ENCODE results near the gene GPR157.
"Not testable (repeated sequence)": the region's sequence is repeated elsewhere in the genome, so short reads cannot be mapped to it uniquely, and the experiment has no call there.

Gene GPR157

DNA sequence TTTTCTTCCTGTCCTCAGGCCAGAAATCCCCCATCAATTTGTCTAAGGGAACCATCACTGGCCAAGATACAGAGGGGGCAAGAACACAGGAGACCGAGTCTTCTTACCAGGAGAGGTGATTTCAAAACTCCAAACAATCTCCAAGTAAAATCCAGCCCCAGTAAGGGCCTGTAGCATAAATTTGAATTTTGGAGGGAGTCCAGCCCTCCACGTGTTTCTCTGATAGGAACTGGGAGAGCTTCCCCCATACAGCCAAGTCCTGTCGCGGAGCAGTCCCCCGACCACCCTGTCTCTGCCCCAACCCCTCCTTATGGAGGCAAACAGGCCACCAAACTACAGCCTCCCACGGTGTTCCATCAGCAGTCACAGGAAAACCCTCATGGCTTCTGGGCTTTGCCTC, 32.4 kb upstream of the GPR157 start:
- Histone ChIP-seq H3K9me3 (ENCODE audit: control insufficient read depth, low read length) (no peaks in the 10 kb centered on the region), H3K4me3 (ENCODE audit: extremely low read depth, insufficient read depth, low read length, poor library complexity, severe bottlenecking) (no peak overlapping the region), H3K4me1 (ENCODE audit: control insufficient read depth, insufficient read depth, low read length, poor library complexity, severe bottlenecking) (peaks cover 37% of the 10 kb centered on the region), H3K36me3 (ENCODE audit: control insufficient read depth, insufficient read depth, low read length) (peaks cover 51% of the 10 kb centered on the region), H3K27ac (ENCODE audit: low read depth, low read length, severe bottlenecking) (no peak overlapping the region)
- 72 to 80% methylated on average over 2 to 4 of the region's 6 CpGs for WGBS, 2 experiments (ENCODE audit: insufficient coverage in 2 of 2)

- peaks cover 32% of the 10 kb centered on the region for H3K4me1 ChIP-seq (ENCODE audit: control insufficient read depth, insufficient read depth, low read length, poor library complexity, severe bottlenecking)
- WGBS, 2 experiments (ENCODE audit: insufficient coverage in 2 of 2): 93 to 100% methylated on average over 4 to 6 of the region's 7 CpGs
- no peak overlapping the region for H3K27ac ChIP-seq (ENCODE audit: low read depth, low read length, severe bottlenecking)
- H3K9me3 ChIP-seq (ENCODE audit: control insufficient read depth, low read length): no peaks in the 10 kb centered on the region
- peaks cover 50% of the 10 kb centered on the region for H3K36me3 ChIP-seq (ENCODE audit: control insufficient read depth, insufficient read depth, low read length)
- H3K4me3 ChIP-seq (ENCODE audit: extremely low read depth, insufficient read depth, low read length, poor library complexity, severe bottlenecking): no peak overlapping the region
Measured at GRCh38 chr1:9160079-9160717, 31.3 kb upstream of the GPR157 start.

GRCh38 chr1:9155879-9156278, 27.0 kb upstream of the GPR157 start:
- peaks cover 60% of the 10 kb centered on the region for H3K36me3 ChIP-seq (ENCODE audit: control insufficient read depth, insufficient read depth, low read length)
- WGBS, 2 experiments (ENCODE audit: insufficient coverage in 2 of 2): 63 to 100% methylated on average over 1 of the region's 1 CpG

GRCh38 chr1:9155405-9155804, 26.5 kb upstream of the GPR157 start:
- H3K9me3 ChIP-seq (ENCODE audit: control insufficient read depth, low read length); H3K27ac ChIP-seq (ENCODE audit: low read depth, low read length, severe bottlenecking); H3K4me3 ChIP-seq (ENCODE audit: extremely low read depth, insufficient read depth, low read length, poor library complexity, severe bottlenecking); H3K4me1 ChIP-seq (ENCODE audit: control insufficient read depth, insufficient read depth, low read length, poor library complexity, severe bottlenecking): not testable (repeated sequence)
- peaks cover 61% of the 10 kb centered on the region for H3K36me3 ChIP-seq (ENCODE audit: control insufficient read depth, insufficient read depth, low read length)

More at GRCh38 chr1:9155879-9156278, 27.0 kb upstream of the GPR157 start:
- Histone ChIP-seq H3K9me3 (ENCODE audit: control insufficient read depth, low read length) (no peaks in the 10 kb centered on the region), H3K4me1 (ENCODE audit: control insufficient read depth, insufficient read depth, low read length, poor library complexity, severe bottlenecking) (peaks cover 4% of the 10 kb centered on the region), H3K27ac (ENCODE audit: low read depth, low read length, severe bottlenecking) (no peak overlapping the region), H3K4me3 (ENCODE audit: extremely low read depth, insufficient read depth, low read length, poor library complexity, severe bottlenecking) (no peak overlapping the region)

GRCh38 chr1:9153152-9153551, 24.2 kb upstream of the GPR157 start:
- Histone ChIP-seq H3K27ac (ENCODE audit: low read depth, low read length, severe bottlenecking) (no peak overlapping the region), H3K9me3 (ENCODE audit: control insufficient read depth, low read length) (no peaks in the 10 kb centered on the region), H3K36me3 (ENCODE audit: control insufficient read depth, insufficient read depth, low read length) (peaks cover 70% of the 10 kb centered on the region), H3K4me1 (ENCODE audit: control insufficient read depth, insufficient read depth, low read length, poor library complexity, severe bottlenecking) (peaks cover 9% of the 10 kb centered on the region), H3K4me3 (ENCODE audit: extremely low read depth, insufficient read depth, low read length, poor library complexity, severe bottlenecking) (no peak overlapping the region)
- WGBS, 2 experiments (ENCODE audit: insufficient coverage in 2 of 2): 85% methylated on average over 2 of the region's 4 CpGs; no CpG with 5 or more reads in 1 of the 2 experiments

DNA sequence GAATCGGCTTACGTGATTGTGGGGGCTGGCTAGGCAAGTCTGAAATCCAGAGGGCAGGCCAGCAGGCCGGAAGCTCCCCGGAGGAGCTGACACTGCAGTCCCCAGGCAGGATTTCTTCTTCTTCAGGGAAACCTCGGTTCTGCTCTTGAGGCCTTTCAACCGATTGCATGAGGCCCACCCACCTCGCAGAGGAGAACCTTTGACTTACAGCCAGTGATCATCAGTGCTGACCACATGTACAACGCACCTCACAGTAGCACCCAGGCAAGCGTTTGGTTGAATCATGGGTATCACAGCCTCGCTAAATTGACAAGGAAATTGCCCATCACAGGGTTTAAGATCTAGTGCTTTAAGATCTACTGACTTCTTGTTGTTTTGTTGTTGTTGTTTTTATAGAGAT, 23.6 kb upstream of the GPR157 start:
- no peak overlapping the region for H3K4me3 ChIP-seq (ENCODE audit: extremely low read depth, insufficient read depth, low read length, poor library complexity, severe bottlenecking)
- 91 to 97% methylated on average over 8 to 10 of the region's 10 CpGs for WGBS, 2 experiments (ENCODE audit: insufficient coverage in 2 of 2)

DNA sequence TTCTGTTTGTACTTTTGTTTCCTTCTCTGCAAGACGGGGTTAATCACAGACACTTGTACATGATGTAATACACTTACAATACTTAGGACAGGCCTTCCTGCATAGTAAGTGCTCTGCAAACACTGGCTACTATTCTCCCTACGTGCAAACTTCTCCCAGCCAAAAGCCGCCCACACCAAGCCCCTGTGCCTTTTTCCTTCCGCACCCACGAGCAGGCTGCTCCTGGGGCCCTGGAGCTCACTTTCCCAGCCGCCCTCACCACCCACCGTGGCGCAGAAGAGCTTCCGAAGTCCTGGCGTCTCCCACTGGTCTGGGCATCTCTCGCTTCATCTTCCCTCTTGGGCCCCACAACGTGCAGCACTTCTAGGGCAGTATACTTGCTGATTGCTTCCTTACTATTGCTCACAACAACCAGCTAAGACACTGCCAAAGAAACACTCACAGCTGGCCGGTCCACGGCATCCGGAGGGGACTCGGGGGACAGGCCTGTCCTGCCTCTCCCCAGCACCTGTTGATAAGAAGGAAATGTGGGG, 22.5 kb upstream of the GPR157 start:
- Histone ChIP-seq H3K36me3 (ENCODE audit: control insufficient read depth, insufficient read depth, low read length) (peaks cover 63% of the 10 kb centered on the region), H3K27ac (ENCODE audit: low read depth, low read length, severe bottlenecking) (no peak overlapping the region), H3K9me3 (ENCODE audit: control insufficient read depth, low read length) (no peaks in the 10 kb centered on the region), H3K4me3 (ENCODE audit: extremely low read depth, insufficient read depth, low read length, poor library complexity, severe bottlenecking) (no peak overlapping the region), H3K4me1 (ENCODE audit: control insufficient read depth, insufficient read depth, low read length, poor library complexity, severe bottlenecking) (peaks cover 9% of the 10 kb centered on the region)
- WGBS, 2 experiments (ENCODE audit: insufficient coverage in 2 of 2): 94 to 96% methylated on average over 12 to 16 of the region's 16 CpGs

More for the DNA sequence above, 23.6 kb upstream of the GPR157 start:
- no peak overlapping the region for H3K27ac ChIP-seq (ENCODE audit: low read depth, low read length, severe bottlenecking)
- H3K9me3 ChIP-seq (ENCODE audit: control insufficient read depth, low read length): no peaks in the 10 kb centered on the region
- H3K4me1 ChIP-seq (ENCODE audit: control insufficient read depth, insufficient read depth, low read length, poor library complexity, severe bottlenecking): peaks cover 9% of the 10 kb centered on the region
- peaks cover 68% of the 10 kb centered on the region for H3K36me3 ChIP-seq (ENCODE audit: control insufficient read depth, insufficient read depth, low read length)

GRCh38 chr1:9150582-9151327, 21.9 kb upstream of the GPR157 start:
- no peak overlapping the region for H3K27ac ChIP-seq (ENCODE audit: low read depth, low read length, severe bottlenecking)
- H3K36me3 ChIP-seq (ENCODE audit: control insufficient read depth, insufficient read depth, low read length): peaks cover 59% of the 10 kb centered on the region
- WGBS, 2 experiments (ENCODE audit: insufficient coverage in 2 of 2): 91 to 95% methylated on average over 14 to 16 of the region's 16 CpGs
- no peaks in the 10 kb centered on the region for H3K9me3 ChIP-seq (ENCODE audit: control insufficient read depth, low read length)
- no peak overlapping the region for H3K4me3 ChIP-seq (ENCODE audit: extremely low read depth, insufficient read depth, low read length, poor library complexity, severe bottlenecking)
- H3K4me1 ChIP-seq (ENCODE audit: control insufficient read depth, insufficient read depth, low read length, poor library complexity, severe bottlenecking): peaks cover 9% of the 10 kb centered on the region

GRCh38 chr1:9149837-9150581, 21.1 kb upstream of the GPR157 start:
- Histone ChIP-seq H3K27ac (ENCODE audit: low read depth, low read length, severe bottlenecking) (no peak overlapping the region), H3K4me1 (ENCODE audit: control insufficient read depth, insufficient read depth, low read length, poor library complexity, severe bottlenecking) (peaks cover 9% of the 10 kb centered on the region), H3K36me3 (ENCODE audit: control insufficient read depth, insufficient read depth, low read length) (peaks cover 59% of the 10 kb centered on the region), H3K9me3 (ENCODE audit: control insufficient read depth, low read length) (no peaks in the 10 kb centered on the region), H3K4me3 (ENCODE audit: extremely low read depth, insufficient read depth, low read length, poor library complexity, severe bottlenecking) (no peak overlapping the region)
- WGBS, 2 experiments (ENCODE audit: insufficient coverage in 2 of 2): 93 to 94% methylated on average over 10 to 15 of the region's 17 CpGs

GRCh38 chr1:9149151-9149550, 20.2 kb upstream of the GPR157 start:
- WGBS, 2 experiments (ENCODE audit: insufficient coverage in 2 of 2): 100% methylated on average over 1 of the region's 3 CpGs; no CpG with 5 or more reads in 1 of the 2 experiments
- no peak overlapping the region for H3K27ac ChIP-seq (ENCODE audit: low read depth, low read length, severe bottlenecking)
- H3K4me3 ChIP-seq (ENCODE audit: extremely low read depth, insufficient read depth, low read length, poor library complexity, severe bottlenecking): no peak overlapping the region

More at GRCh38 chr1:9149151-9149550, 20.2 kb upstream of the GPR157 start:
- Histone ChIP-seq H3K4me1 (ENCODE audit: control insufficient read depth, insufficient read depth, low read length, poor library complexity, severe bottlenecking) (peaks cover 9% of the 10 kb centered on the region), H3K9me3 (ENCODE audit: control insufficient read depth, low read length) (no peaks in the 10 kb centered on the region), H3K36me3 (ENCODE audit: control insufficient read depth, insufficient read depth, low read length) (peaks cover 57% of the 10 kb centered on the region)

All from mesodermal cell (in vitro differentiated cells).